DMS53 treated with DMSO at 0.1 percent for 48 hours (cell line): ENCODE measurements around the gene ABHD12B.

ENCODE experiments used
- DNase-seq: peaks from one replicate; lab custom pipeline; 2025; ENCODE audit not compliant: unreplicated experiment; lab: John Stamatoyannopoulos, UW

ABHD12B gene

GRCh38 chr14:50871914-50872732 is at the start of gene ABHD12B:
Gene ABHD12B, plus strand, starts transcription at chr14:50872053. Its CDS starts 122 bp downstream, at chr14:50872175.
- no peak for DNase-seq

DNA sequence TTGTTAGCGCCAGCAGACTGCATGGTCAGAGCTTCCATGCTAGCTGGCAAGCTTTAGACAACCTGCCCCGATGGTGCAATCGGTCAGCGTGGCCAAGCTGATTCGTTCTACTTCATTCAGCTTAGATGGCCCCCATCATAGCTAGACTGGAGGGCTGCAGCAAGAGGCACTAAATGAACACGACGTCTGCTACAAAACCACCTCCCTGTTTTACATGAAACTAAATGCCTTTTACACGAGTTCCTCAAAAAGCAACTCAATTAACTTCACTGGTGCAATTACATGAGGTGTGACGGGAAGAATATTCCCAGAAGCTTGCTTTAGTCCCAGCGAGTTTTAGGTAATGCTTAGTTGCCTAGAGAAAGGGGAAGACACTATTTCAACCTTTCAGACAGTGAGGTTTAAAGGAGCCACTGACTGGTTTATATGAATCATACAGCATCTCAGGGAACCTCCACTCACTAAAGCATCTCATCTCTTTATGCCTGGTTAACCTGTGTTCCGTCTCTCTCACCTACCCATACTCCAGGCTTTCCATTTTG is 49.3 kb upstream of the ABHD12B start:
- DNase-seq: no peak

- DNase-seq: no peak
These were observed 48.6 kb upstream of the ABHD12B start for GRCh38 chr14:50823051-50823761.

DNA sequence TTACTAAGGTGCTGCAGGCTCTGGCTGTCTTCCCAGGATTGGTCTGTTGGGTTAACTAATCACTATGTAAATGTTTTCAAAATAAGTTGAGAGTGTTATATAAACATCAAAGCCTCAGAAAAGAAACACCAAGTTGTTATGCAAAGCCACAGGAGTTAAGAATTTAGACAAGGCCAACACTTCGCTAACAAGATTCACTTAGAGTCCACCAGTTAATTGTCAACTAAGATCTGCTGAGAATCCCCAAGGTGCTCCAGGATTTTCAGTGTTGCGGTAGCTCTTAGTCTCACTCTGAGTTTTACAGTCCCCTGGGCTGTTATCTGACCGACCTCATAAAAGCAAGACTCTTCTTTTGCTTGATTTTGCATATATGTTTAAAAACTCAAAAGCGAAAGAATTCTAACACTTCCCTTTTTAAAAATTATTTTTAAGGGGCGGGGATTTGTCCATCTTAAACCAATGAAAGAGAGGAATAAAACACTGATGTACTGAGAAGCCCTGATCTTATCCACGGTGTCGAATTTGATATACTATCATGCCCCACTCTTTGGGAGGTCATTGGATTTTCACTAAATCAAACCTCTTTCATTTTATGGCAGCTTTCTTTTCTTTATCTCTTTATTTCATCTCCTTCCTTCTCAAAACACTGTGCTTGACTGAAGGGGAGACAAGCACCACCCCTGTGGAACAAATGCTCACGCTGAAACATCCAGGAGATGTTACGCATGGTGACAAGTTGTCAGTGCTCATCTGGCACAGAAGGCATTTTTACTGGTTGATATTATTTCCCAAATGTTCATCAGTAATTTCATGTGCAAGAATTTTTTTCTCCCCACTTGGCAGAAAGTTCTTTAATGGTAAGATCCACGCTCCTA is 47.9 kb upstream of the ABHD12B start:
- DNase-seq: no peak

DNA sequence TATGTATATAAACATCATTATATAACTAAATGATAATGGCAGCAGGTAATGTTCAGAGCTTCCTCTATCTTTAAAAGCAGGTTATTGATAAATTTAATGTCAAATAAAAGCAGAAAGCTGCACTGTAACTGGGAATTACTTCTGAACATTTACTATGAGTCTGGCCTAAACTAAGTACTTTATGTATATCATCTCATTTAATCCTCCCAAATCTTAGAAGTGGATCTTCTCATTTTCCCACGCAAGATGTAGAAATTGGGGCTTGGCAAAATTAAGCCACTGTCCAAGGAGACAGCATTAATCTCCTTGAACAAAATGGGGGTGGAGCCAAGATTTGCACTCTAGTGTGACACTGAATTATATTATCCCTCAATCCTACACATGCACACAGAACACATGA is 46.5 kb upstream of the ABHD12B start:
- no peak for DNase-seq

GRCh38 chr14:50826681-50827080 is 45.2 kb upstream of the ABHD12B start:
- DNase-seq: no peak

GRCh38 chr14:50828721-50829488 is 42.9 kb upstream of the ABHD12B start:
- no peak for DNase-seq

- no peak for DNase-seq
These were observed 42.3 kb upstream of the ABHD12B start for GRCh38 chr14:50829489-50830043.

- DNase-seq: peak; percentile 5
These were observed 41.6 kb upstream of the ABHD12B start for GRCh38 chr14:50830044-50830931.

DNA sequence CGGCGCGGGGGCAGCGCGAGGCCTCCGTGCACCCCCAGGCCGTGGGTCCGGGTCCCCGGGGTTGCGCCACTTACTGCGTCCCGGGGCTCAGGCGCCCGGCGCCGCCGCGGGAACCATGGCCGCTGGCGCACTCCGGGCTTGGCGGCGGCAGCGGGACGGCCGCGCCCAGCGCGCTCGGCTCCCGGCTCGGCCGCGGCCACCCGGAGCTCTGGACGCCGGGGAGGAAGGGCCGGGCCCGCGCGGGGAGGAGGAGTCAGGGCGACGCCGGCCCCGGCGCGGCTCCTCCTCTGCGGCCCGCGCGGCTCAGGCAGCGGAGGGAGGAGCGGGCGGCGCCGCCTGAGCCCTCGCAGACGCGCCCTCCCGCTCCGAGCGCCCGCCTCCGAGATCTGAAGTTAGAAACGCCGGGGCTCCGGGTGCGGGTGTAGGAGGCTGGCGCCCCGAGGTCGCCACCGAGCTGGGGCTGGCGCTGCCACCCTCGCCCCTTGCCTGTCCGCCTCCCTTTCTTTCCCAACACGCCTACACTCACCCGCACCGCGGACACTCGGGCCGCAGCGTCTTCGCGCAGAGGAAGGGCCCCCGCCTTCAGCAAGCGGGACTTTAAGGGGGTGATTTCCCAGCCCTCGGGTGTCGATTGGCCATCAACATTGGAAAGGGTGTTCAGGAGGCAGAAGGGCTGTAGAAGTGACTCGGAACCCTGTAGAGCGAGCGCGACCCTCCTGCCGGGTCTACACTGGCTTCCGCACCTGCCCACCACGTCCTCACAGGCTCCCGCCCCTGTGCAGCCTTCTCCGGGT is 40.7 kb upstream of the ABHD12B start, which contains the start of gene NIN:
Gene NIN, minus strand, starts transcription at position 231 of the 794 bp plus-strand sequence. CDS start 9,106 bp downstream, outside the sequence.
- peak; percentile 64 for DNase-seq

- DNase-seq: no peak
These were observed 40.1 kb upstream of the ABHD12B start for GRCh38 chr14:50831726-50832168.

GRCh38 chr14:50832935-50833630 is 38.8 kb upstream of the ABHD12B start:
- no peak for DNase-seq

DNA sequence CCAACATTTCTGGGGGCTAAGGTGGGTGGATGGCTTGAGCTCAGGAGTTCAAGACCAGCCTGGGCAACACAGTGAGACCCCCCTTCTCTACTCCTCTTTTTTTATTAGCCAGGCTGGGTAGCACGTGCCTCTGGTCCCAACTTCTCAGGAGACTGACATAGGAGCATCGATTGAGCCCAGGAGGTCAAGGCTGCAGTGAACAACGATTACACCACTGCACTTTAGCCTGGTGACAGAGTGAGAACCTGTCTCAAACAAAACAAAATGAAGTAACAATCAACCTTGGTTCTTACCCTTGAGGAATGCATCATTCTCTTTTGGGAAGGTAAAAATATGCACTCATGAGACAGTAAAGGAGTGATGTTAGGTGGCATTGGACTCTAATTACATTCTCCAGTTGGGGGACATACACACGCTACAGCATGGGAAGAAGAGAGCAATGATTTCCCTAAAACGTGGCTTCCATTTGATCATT is 37.0 kb upstream of the ABHD12B start:
- no peak for DNase-seq

DNA sequence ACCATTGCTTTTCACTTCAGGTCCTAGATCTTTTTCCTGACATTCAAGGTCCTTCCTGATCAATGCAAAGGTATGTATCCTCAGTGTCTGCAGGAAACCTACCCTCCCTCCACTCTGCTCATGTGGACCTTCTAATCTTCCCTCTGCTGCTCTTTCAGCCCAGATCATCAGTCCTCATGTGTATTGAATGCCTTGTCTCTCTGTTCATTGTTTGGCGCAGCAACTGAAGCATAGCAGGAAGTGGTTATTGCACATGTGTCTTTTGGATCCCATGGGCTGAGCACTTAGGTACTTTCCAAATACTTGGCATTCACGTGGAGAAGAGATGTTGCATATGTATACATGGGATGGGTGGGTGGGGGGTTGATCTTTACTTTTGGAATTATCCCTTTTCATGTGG is 36.6 kb upstream of the ABHD12B start:
- no peak for DNase-seq

- no peak for DNase-seq
These were observed 35.3 kb upstream of the ABHD12B start for GRCh38 chr14:50836515-50836914.

DNA sequence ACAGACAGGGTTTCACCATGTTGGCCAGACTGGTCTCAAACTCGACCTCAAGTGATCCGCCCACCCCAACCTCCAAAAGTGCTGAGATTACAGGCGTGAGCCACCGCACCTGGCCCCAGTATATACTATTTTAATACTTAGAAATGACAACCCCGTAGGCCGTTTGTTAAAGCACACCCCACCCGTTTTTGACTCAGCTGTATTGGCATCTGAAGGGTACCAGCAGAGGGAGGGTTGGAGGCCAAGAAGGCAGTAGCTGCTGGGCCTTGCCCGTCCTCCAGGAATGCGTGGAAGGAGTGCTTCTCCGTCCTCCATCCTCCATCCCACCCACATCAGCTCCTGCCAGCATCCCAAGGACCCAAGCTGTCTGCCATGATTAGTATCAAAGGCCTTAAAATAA is 34.6 kb upstream of the ABHD12B start:
- DNase-seq: no peak

DNA sequence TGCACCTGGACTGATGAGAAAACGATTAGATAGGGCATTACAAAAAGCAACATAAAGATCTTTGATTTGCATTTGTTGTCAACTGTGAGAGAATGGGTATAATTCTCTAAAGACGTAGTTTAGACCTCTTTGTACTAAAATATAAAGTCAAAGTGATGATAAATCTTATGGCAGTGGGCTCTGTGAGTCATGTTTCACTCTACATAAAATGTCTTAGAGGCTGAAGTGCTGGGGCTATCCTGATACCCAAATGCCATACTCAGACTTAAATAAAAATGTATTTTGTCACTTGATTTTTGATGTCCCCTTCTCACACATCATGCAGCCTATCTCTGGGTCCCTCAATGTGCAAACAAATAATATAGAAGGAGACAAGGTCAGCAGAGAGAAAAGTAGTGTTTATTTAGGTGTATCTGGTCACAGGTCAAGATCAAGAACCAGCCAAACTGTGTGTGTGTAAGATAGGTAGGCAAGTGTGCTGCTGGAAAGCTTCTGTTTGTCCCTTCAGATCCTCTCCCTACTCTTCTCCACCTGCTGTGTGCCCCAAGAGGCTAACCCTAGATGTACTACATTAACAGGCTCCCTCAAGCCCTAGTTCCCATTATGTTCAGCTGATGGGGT is 33.9 kb upstream of the ABHD12B start:
- no peak for DNase-seq
